ENCODE results near the gene SNUPN.

DNA sequence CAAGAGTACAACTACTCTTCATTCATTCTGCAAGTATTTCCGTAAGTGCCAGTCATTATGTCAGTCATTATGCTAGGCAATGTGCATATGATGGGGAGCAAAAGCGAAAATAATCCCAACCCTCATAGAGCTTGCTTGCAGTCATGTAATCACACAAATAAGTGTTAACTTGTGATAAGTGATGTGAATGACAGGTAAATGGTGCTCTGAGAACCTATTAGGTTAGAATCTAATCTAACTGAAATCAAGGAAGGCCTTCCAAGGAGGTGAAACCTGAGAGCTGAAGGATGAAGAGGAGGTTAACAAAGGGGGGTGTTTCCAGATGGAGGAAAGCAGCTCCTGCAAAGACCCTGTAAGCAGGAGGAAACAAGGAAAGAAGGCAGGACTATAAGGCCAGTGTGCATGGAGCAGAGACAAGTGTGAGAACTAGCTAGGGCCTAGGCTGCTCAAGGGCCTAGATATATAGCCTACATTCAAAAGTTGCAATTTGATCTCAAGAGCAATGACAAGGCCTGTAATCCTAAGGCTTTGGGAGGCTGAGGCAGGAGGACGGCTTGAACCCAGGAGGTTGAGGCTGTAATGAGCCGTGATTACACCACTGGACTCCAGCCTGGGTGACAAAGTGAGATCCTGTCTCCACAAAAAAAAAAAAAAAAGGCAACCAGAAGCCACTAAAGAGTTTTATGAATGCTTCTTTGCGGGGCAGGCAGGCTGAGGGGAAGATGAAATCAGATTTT is 51.7 kb downstream of the SNUPN start:
- no peak for TF ChIP-seq EZH2 (IDR thresholded peaks at IDR 0.05; ENCODE audit: low read length, missing control alignments)
- TF ChIP-seq, protein P1, sequence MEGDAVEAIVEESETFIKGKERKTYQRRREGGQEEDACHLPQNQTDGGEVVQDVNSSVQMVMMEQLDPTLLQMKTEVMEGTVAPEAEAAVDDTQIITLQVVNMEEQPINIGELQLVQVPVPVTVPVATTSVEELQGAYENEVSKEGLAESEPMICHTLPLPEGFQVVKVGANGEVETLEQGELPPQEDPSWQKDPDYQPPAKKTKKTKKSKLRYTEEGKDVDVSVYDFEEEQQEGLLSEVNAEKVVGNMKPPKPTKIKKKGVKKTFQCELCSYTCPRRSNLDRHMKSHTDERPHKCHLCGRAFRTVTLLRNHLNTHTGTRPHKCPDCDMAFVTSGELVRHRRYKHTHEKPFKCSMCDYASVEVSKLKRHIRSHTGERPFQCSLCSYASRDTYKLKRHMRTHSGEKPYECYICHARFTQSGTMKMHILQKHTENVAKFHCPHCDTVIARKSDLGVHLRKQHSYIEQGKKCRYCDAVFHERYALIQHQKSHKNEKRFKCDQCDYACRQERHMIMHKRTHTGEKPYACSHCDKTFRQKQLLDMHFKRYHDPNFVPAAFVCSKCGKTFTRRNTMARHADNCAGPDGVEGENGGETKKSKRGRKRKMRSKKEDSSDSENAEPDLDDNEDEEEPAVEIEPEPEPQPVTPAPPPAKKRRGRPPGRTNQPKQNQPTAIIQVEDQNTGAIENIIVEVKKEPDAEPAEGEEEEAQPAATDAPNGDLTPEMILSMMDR (conservative IDR thresholded peaks at IDR 0.05 in 1 of 2, IDR thresholded peaks at IDR 0.05 in 1 of 2; ENCODE audit: low read depth in 1 of 2, low read length in 2 of 2), result no peak
